Activated naive CD4-positive, alpha-beta T cell treated with anti-CD3 and anti-CD28 coated beads, Interleukin-2, amount 50 U/mL, for 16 hours (primary cell): Measurements from ENCODE around the gene E2F4.

ENCODE experiments used
- DNase-seq: peaks from one replicate; pipeline ENCODE4 v3.0.0-alpha.2; 2020

Gene E2F4

DNA sequence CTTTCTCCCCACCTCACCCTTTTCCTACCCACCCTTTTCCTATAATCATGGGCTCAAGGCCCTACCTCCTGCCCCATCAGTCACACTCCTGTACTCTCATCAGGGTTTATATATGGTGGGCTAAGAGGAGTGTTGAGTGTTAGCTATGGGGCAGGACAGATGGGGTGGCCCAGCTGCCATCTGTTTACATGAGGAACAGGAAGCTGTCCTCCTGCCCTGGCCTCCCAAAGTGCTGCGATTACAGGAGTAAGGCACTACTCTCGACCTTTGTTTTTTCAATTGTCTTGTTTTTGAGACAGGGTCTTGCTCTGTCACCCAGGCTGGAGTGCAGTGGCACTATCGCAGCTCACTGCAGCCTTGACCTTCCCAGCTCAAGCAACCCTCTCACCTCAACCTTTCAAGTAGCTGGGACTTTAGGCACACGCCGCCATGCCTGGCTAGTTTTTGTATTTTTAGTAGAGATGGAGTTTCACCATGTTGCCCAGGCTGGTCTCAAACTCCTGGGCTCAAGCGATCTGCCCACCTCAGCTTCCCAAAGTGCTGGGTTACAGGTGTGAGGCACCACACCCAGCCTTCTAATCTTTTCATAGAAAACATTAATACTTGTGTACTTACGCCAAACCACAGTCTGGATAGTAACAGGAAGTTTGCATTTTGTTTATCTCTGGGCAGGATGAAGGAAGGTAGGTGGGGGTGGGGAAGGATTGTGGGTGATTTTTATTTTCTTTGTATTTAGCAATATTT is 33.9 kb upstream of the E2F4 start:
- no peak for DNase-seq

GRCh38 chr16:67158637-67159600 is 33.0 kb upstream of the E2F4 start:
- DNase-seq = peak; percentile 64

DNA sequence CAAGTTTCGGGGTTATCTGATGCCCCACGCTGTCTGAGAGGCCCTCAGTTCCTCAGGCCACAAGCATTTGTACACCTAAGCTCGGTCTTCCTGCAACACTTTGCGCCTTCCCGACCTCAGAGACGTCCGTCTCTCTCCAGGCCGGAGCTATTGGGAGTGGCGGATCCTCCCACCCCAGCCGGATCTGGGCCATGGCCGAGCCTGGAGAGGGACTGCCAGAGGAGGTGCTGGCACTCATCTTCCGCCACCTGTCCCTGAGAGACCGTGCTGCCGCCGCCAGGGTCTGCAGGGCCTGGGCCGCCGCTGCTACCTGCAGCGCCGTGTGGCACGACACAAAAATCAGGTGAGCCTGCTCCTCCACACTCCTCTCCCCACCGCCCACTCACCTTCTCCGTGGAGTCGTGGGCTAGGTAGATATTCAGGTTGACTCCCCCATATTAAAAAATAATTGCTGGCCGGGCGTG is 30.3 kb upstream of the E2F4 start:
- DNase-seq = no peak

- no peak for DNase-seq
Measured at GRCh38 chr16:67162506-67163163, 29.3 kb upstream of the E2F4 start.

- DNase-seq = peak; percentile 51
Measured at GRCh38 chr16:67163164-67163998, 28.6 kb upstream of the E2F4 start.

GRCh38 chr16:67163999-67164558 is 27.9 kb upstream of the E2F4 start:
- no peak for DNase-seq

GRCh38 chr16:67164599-67165061 is 27.3 kb upstream of the E2F4 start, which contains the start of gene HSF4:
TSS of gene HSF4 (plus strand) at chr16:67164745. CDS start at chr16:67164812, 67 bp downstream.
- no peak for DNase-seq

DNA sequence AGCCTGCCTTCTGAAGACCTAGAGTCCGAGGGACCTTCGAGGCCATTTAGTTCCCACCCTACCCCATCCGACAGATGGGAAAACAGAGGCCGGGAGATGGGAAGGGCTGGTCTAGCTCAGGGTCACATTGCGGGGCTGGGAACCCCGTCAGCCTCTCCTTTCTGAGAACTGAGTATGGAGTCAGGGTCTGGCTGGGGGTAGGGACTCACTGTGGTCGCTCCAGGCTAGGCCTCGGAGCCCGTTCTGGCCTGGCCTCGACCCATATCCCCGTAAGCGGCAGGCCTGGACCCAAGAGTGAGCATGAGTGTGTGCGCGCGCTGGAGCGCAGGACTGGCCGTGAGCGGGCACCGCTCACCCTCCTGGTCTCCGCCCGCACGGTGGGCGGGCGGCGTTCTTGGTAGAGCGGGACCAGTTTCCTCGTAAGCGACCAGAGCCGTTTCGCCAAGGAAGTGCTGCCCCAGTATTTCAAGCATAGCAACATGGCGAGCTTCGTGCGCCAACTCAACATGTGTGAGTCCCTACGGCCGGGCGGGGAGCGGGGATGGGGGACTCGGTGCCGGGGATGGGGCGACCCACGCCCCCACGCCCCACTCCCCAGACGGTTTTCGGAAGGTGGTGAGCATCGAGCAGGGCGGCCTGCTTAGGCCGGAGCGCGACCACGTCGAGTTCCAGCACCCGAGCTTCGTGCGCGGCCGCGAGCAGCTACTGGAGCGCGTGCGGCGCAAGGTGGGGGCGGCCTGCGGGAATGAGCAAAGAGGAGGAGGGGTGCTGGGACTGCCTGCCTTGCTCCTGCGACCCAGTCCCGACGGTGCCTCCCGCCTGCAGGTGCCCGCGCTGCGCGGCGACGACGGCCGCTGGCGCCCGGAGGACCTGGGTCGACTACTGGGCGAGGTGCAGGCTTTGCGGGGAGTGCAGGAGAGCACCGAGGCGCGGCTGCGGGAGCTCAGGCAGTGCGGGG is 26.6 kb upstream of the E2F4 start:
- DNase-seq = no peak

GRCh38 chr16:67166110-67166547 is 25.8 kb upstream of the E2F4 start:
- no peak for DNase-seq

- DNase-seq = no peak
Measured at GRCh38 chr16:67166598-67167168, 25.3 kb upstream of the E2F4 start.

GRCh38 chr16:67167588-67167987 is 24.4 kb upstream of the E2F4 start:
- no peak for DNase-seq

DNA sequence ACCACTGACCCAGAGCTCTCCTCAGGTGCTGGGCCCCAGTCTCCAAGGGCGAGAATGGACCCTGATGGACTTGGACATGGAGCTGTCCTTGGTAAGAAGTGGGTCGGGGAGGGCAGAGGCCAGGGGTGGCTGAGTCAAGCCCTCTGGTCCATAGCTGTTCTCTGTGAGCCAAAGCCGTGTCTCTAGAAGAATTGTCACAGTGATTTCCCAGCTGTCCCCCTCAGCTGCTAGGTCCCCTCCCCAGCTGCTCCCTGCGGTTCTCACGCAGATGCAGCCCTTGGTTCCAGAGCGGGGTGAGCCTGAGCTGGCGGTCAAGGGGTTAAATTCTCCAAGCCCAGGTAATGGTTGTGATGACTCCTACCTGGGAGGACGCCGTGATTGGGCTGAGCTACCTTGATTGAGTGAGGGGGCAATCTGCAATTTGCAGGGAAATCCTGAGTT is 22.9 kb upstream of the E2F4 start:
- DNase-seq = no peak

GRCh38 chr16:67169642-67170167 is 22.2 kb upstream of the E2F4 start:
- DNase-seq = peak; percentile 47

GRCh38 chr16:67170168-67170948 is 21.6 kb upstream of the E2F4 start, which contains the start of gene NOL3:
TSS of gene NOL3 (plus strand) at chr16:67170538.
- no peak for DNase-seq

GRCh38 chr16:67170949-67171649 is 20.9 kb upstream of the E2F4 start:
- no peak for DNase-seq

DNA sequence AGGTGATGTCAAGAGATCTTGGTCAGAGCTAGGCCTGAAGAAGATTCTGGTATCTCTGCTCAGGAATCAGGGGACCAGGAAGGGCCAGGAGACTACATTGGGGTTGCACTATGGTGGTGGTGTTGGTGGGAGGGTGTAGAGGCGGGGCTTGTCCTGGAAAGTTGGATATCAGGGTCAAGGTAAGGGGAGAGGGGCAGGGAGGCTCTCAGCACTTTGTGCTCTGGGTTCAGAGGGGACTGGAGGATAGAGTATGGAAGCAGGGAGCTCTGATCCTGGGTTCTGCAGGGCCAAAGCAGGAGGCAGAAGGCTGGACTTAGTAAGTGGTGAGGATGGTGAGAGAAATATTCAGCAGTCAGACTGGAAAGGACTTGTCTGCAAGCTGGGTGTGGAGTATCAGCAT is 18.6 kb upstream of the E2F4 start:
- DNase-seq = no peak

DNA sequence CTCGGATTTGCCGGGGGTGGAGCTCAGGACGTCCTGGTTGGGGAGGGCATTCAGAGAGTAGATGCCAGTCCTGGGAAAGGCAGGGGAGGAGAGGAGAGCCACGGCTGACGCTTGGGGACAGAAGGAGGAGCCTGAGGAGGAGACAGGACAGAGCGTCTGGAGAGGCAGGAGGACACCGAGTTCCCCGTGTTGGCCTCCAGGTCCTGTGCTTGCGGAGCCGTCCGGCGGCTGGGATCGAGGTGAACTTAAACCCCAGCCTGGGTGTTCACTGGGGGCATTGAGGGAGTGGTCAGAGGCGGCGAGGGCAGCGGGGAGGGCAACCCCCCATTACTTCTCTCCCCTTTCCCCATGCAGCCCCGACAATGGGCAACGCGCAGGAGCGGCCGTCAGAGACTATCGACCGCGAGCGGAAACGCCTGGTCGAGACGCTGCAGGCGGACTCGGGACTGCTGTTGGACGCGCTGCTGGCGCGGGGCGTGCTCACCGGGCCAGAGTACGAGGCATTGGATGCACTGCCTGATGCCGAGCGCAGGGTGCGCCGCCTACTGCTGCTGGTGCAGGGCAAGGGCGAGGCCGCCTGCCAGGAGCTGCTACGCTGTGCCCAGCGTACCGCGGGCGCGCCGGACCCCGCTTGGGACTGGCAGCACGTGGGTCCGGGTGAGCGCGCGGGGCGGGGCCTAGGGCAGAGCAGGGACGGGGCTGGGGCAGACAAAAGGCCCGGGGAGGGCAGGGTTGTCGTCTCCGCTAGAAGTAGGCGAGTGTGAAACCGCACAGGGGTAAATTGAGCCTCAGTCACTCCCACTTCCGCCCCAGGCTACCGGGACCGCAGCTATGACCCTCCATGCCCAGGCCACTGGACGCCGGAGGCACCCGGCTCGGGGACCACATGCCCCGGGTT is 17.9 kb upstream of the E2F4 start:
- DNase-seq = peak; percentile 59
